Measurements from ENCODE around the gene SLCO6A1. TPM values are rescaled to one million over a fixed set of nuclear protein-coding genes. Genes with fewer than 3 reads are reported as not detected.
"Not testable (repeated sequence)": the region's sequence is repeated elsewhere in the genome, so short reads cannot be mapped to it uniquely, and the experiment has no call there.

Gene SLCO6A1
- total RNA-seq, 1 donor from 2014 or later = not detected

DNA sequence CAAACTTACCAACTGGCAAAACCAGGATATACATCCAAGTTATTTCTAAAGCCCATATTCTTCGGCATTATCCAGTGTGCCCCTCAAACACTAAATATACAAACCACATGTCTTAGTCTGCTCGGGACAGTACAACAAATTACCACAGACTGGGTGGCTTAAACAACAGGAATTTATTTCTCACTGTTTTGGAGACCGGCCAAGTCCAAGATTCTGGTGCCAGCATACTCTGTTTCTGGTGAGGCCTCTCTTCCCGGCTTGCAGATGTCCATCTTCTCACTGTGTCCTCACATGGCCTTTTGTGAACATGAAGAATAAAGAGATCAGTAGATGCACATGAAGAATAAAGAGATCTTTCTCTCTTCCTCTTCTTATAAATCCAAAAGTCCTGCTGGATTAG, 12.9 kb upstream of the SLCO6A1 start:
- H3K27me3 ChIP-seq (ENCODE audit: low read depth) = no peaks in the 10 kb centered on the region
- intact Hi-C loops (cut with micrococcal nuclease) = no loop called here

GRCh38 chr5:102491261-102491914, 7.4 kb downstream of the SLCO6A1 start:
- H3K4me1 ChIP-seq; DNase-seq; H3K36me3 ChIP-seq; H3K27ac ChIP-seq (replicated peaks); H3K27me3 ChIP-seq (ENCODE audit: low read depth); H3K4me3 ChIP-seq; intact Hi-C loops (cut with micrococcal nuclease): not testable (repeated sequence)
- peaks cover 21% of the 10 kb centered on the region for H3K9me3 ChIP-seq (replicated peaks)

More for the DNA sequence above, 12.9 kb upstream of the SLCO6A1 start:
- DNase-seq = peak; percentile 38
- peaks cover 8% of the 10 kb centered on the region for H3K4me1 ChIP-seq
- H3K9me3 ChIP-seq (replicated peaks) = no peaks in the 10 kb centered on the region
- no peak for TF ChIP-seq CTCF (IDR thresholded peaks at IDR 0.05; ENCODE audit: borderline replicate concordance)
- no peaks in the 10 kb centered on the region for H3K36me3 ChIP-seq
- H3K4me3 ChIP-seq = no peak overlapping the region
- no peak overlapping the region for H3K27ac ChIP-seq (replicated peaks)

DNA sequence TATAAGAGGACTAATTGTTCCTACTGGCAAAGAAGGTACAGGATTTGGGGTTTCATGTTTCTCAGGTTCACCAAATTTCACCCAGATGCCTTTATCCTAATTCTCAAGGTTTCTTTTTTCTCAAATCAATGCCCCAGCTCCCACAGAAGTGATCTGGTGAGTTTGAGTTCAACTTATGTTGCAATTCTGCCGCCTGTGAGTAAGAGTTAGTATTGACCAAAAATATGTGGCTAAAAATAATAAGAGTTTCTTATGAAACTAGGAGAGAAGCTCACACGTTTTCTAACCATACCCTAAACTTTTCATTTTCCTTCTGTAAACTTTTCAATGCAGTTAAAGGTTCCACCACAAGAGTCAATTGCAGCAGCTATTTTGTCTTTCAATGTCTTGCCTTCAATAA, 15.1 kb downstream of the SLCO6A1 start:
- Histone ChIP-seq H3K9me3 (replicated peaks) (peaks cover 1% of the 10 kb centered on the region), H3K4me1 (no peaks in the 10 kb centered on the region), H3K27me3 (ENCODE audit: low read depth) (no peaks in the 10 kb centered on the region), H3K36me3 (no peaks in the 10 kb centered on the region), H3K4me3 (no peak overlapping the region), H3K27ac (replicated peaks) (no peak overlapping the region)
- no peak for DNase-seq
- TF ChIP-seq CTCF (IDR thresholded peaks at IDR 0.05; ENCODE audit: borderline replicate concordance) = no peak
- intact Hi-C loops (cut with micrococcal nuclease) = no loop called here

DNA sequence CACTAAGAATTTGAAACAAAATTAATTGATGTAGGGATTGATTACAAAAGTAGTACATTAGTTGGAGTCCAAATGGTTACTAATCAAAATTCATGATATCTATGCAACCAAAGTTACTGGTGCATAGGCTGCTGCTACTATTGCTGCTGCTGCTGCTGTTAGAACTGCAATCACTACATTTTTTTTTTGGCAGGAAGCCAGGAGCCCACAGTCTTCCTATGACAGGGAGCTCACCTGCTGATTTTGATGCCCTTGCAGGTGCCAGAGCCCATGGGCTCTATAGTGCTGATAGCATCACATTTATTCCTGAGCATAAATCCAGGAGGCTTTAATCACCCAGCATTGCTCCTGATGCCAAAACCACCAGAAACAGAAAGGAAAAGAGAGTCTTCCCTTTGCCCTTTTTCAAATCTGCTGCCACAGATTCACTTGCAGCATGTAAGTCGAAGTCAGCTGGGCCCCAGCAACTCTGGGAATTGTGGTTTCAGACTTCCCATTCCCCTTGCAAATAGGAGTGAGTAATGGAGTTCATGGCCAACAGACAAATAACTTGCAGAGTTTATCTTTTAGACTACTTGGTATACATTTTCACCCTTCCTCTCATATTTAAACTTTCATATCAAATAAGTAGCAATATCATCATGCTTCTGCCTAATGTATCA, 17.6 kb downstream of the SLCO6A1 start:
- H3K27me3 ChIP-seq (ENCODE audit: low read depth) = no peaks in the 10 kb centered on the region
- intact Hi-C loops (cut with micrococcal nuclease) = no loop called here

DNA sequence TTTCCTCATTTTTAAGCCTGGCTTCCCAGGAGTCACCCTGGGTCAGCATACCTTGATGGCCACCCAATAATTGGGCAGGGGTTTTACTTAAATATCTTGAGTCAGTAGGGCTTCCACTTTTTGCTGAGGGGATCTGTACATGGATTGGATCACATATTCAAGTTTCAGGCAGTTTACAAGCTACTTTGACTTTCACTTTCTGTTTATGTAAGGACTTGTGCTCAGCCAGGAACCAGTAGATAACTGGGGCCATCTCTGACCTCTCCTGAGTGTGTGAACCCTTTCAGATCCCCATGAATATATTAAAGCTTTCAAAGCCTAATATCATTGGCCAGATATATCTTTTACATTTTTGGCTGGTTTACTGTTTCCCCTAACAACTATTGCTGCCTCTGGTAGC, 45.1 kb downstream of the SLCO6A1 start:
- H3K36me3 ChIP-seq = no peaks in the 10 kb centered on the region
- no peak overlapping the region for H3K27ac ChIP-seq (replicated peaks)
- no peak for TF ChIP-seq CTCF (IDR thresholded peaks at IDR 0.05; ENCODE audit: borderline replicate concordance)
- no peak for DNase-seq
- H3K9me3 ChIP-seq (replicated peaks) = peaks cover 18% of the 10 kb centered on the region
- intact Hi-C loops (cut with micrococcal nuclease) = no loop called here
- H3K4me3 ChIP-seq = peak overlapping the region; percentile 19
- no peaks in the 10 kb centered on the region for H3K27me3 ChIP-seq (ENCODE audit: low read depth)
- H3K4me1 ChIP-seq = no peaks in the 10 kb centered on the region

More for the DNA sequence above, 17.6 kb downstream of the SLCO6A1 start:
- no peaks in the 10 kb centered on the region for H3K9me3 ChIP-seq (replicated peaks)
- H3K36me3 ChIP-seq = no peaks in the 10 kb centered on the region
- no peak overlapping the region for H3K4me3 ChIP-seq
- no peak for TF ChIP-seq CTCF (IDR thresholded peaks at IDR 0.05; ENCODE audit: borderline replicate concordance)
- H3K27ac ChIP-seq (replicated peaks) = no peak overlapping the region
- DNase-seq = no peak
- no peaks in the 10 kb centered on the region for H3K4me1 ChIP-seq

DNA sequence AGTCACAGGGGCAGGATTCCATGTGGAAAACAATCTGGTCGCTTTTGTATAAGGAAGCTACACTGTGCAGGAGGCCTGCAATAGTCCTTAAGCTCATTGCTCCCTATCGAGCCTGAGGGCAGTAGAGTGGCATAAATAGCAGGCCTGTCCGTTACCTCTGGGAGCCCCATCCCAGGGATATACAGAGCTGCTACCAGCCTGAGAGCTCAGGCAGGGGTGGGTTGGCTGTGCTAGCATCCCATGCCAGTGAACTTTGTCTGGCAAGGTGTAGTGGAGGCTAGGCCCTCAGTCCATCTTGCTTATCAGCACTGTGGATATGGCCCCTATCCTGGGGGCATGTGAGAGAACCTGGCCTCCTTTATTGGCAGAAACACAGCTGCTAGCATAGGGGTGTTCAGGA, 47.7 kb downstream of the SLCO6A1 start:
- H3K27ac ChIP-seq (replicated peaks) = no peak overlapping the region
- H3K4me1 ChIP-seq = no peaks in the 10 kb centered on the region
- peaks cover 28% of the 10 kb centered on the region for H3K9me3 ChIP-seq (replicated peaks)
- intact Hi-C loops (cut with micrococcal nuclease) = no loop called here
- H3K36me3 ChIP-seq = no peaks in the 10 kb centered on the region
- no peak overlapping the region for H3K4me3 ChIP-seq
- TF ChIP-seq CTCF (IDR thresholded peaks at IDR 0.05; ENCODE audit: borderline replicate concordance) = no peak
- no peak for DNase-seq
- H3K27me3 ChIP-seq (ENCODE audit: low read depth) = no peaks in the 10 kb centered on the region
